ENCODE results near the gene ARHGAP44.

DNA sequence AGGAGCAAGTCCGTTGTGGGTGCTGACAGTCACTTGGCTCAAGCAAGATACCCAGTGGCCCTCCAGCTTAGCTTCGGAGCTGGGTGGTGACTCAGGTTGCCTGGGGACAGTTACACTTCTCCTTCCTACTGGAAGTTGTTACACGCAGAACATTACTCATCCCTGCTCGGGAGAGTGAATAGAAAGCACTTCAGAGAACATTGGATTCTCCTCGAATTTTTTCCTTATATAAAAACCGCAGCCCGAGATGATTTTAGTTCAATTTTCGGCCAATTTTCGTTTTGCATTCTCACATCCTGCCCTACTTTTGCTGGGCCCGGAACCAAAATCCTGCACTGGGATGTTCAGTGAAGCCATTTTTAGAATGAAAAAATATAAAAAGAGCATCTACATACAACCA, 128.8 kb downstream of the ARHGAP44 start:
- TF ChIP-seq YY1 (tag by site-specific recombination; IDR thresholded peaks at IDR 0.05) (no peak), ZNF785 (tag by site-specific recombination; IDR thresholded peaks at IDR 0.05) (no peak), ZNF169 (tag by site-specific recombination; IDR thresholded peaks at IDR 0.05) (no peak), SP2 (tag by site-specific recombination; IDR thresholded peaks at IDR 0.05) (no peak)
- TF ChIP-seq, protein P1, sequence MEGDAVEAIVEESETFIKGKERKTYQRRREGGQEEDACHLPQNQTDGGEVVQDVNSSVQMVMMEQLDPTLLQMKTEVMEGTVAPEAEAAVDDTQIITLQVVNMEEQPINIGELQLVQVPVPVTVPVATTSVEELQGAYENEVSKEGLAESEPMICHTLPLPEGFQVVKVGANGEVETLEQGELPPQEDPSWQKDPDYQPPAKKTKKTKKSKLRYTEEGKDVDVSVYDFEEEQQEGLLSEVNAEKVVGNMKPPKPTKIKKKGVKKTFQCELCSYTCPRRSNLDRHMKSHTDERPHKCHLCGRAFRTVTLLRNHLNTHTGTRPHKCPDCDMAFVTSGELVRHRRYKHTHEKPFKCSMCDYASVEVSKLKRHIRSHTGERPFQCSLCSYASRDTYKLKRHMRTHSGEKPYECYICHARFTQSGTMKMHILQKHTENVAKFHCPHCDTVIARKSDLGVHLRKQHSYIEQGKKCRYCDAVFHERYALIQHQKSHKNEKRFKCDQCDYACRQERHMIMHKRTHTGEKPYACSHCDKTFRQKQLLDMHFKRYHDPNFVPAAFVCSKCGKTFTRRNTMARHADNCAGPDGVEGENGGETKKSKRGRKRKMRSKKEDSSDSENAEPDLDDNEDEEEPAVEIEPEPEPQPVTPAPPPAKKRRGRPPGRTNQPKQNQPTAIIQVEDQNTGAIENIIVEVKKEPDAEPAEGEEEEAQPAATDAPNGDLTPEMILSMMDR (tag by site-specific recombination; IDR thresholded peaks at IDR 0.05) = no peak

All from HEK293 (cell line).